ENCODE measurements around the gene CEP19.
A peak's percentile ranks its signal among the peaks of the same experiment; 100 is the strongest.
"Not testable (repeated sequence)": the region's sequence is repeated elsewhere in the genome, so short reads cannot be mapped to it uniquely, and the experiment has no call there.

The CEP19 gene

GRCh38 chr3:196711838-196712513 is at the start of gene CEP19, which contains the start of gene PIGX:
Gene CEP19, minus strand, starts transcription at chr3:196712250. Its CDS starts 3,593 bp downstream, at chr3:196708657.
Gene PIGX, plus strand, starts transcription at chr3:196712377.
- FAIRE-seq: no peak

- no peak for FAIRE-seq
These were observed 46.1 kb upstream of the CEP19 start for GRCh38 chr3:196757876-196758739.

GRCh38 chr3:196756732-196757131 is 44.7 kb upstream of the CEP19 start:
- FAIRE-seq: no peak

GRCh38 chr3:196754091-196754981 is 42.3 kb upstream of the CEP19 start:
- FAIRE-seq: no peak

- FAIRE-seq: no peak
These were observed 41.2 kb upstream of the CEP19 start for GRCh38 chr3:196753201-196753600.

- no peak for FAIRE-seq
These were observed 37.1 kb upstream of the CEP19 start for GRCh38 chr3:196749125-196749524.

GRCh38 chr3:196743569-196743968 is 31.5 kb upstream of the CEP19 start:
- FAIRE-seq: not testable (repeated sequence)

GRCh38 chr3:196741249-196741889 is 29.3 kb upstream of the CEP19 start:
- peak; percentile 25 for FAIRE-seq

GRCh38 chr3:196740481-196741248 is 28.6 kb upstream of the CEP19 start:
- FAIRE-seq: no peak

- no peak for FAIRE-seq
These were observed 27.8 kb upstream of the CEP19 start, which contains the start of gene PAK2 for GRCh38 chr3:196739671-196740480. Gene PAK2, plus strand, starts transcription at chr3:196739857. Its CDS starts 42,790 bp downstream, at chr3:196782647.

- no peak for FAIRE-seq
These were observed 25.6 kb upstream of the CEP19 start for GRCh38 chr3:196737655-196738054.

GRCh38 chr3:196736670-196737374 is 24.8 kb upstream of the CEP19 start:
- FAIRE-seq: no peak

GRCh38 chr3:196735751-196736150 is 23.7 kb upstream of the CEP19 start:
- peak; percentile 63 for FAIRE-seq

- peak; percentile 47 for FAIRE-seq
These were observed 15.0 kb upstream of the CEP19 start for GRCh38 chr3:196726788-196727675.

- FAIRE-seq: no peak
These were observed 9.0 kb upstream of the CEP19 start for GRCh38 chr3:196721097-196721496.

GRCh38 chr3:196717162-196717561 is 5.1 kb upstream of the CEP19 start:
- not testable (repeated sequence) for FAIRE-seq

- FAIRE-seq: no peak
These were observed 714 bp upstream of the CEP19 start for GRCh38 chr3:196712514-196713413.

- FAIRE-seq: no peak
These were observed 3.6 kb downstream of the CEP19 start for GRCh38 chr3:196708467-196708866.

All from A204.1 (cell line).